H1 (cell line): ENCODE data around the gene LYPD1. TPM values are rescaled to one million over a fixed set of nuclear protein-coding genes. Genes with fewer than 3 reads are reported as not detected.

Experiments used
- CTCF ChIA-PET: fragments of 300-600 bp; sonication (Branson Sonifier 250); formaldehyde crosslinking; loops from one replicate; lab custom pipeline; 2021; ENCODE audit not compliant: partially characterized antibody; lab: Charles Lee
- POLR2A ChIA-PET: fragments of 300-600 bp; sonication (Branson Sonifier 250); formaldehyde crosslinking; loops from one replicate; lab custom pipeline; 2021; ENCODE audit warnings: inconsistent platforms; ENCODE audit not compliant: partially characterized antibody; lab: Charles Lee
- DNase-seq, 2 experiments: peaks; one replicate each; pipeline versions ENCODE4 v3.0.0 to v3.0.0-alpha.2; 2010 to 2022; ENCODE audit warnings: low spot score in 2 of 2, low read depth in 1 of 2, mixed read lengths in 1 of 2
- FAIRE-seq: peaks from 2 replicates; lab custom pipeline; 2011; peaks lifted over from hg19 to GRCh38; lab: Jason Lieb, UNC
- H2AFZ ChIP-seq: 2 replicates; pipeline ENCODE4 v1.8.1; 2012; ENCODE audit warnings: low read length, inconsistent platforms
- H2AK5ac ChIP-seq: 2 replicates; pipeline ENCODE4 v1.6.1; 2013; ENCODE audit warnings: low read depth, low read length
- H2BK120ac ChIP-seq: replicated peaks from 2 replicates; pipeline ENCODE3; 2013; ENCODE audit warnings: low read depth, low read length, inconsistent platforms
- H2BK12ac ChIP-seq: 2 replicates; pipeline ENCODE4 v1.6.1; 2013; ENCODE audit warnings: low read depth, low read length
- H2BK15ac ChIP-seq: 2 replicates; pipeline ENCODE4 v1.6.1; 2013; ENCODE audit warnings: low read length
- H2BK20ac ChIP-seq: 2 replicates; pipeline ENCODE4 v1.6.1; 2013; ENCODE audit warnings: low read length
- H2BK5ac ChIP-seq: 2 replicates; pipeline ENCODE4 v1.6.1; 2013; ENCODE audit warnings: low read depth, low read length
- H3K14ac ChIP-seq: 2 replicates; pipeline ENCODE4 v1.6.1; 2013; ENCODE audit warnings: inconsistent platforms; ENCODE audit not compliant: insufficient read length
- H3K18ac ChIP-seq: 2 replicates; pipeline ENCODE4 v1.6.1; 2013; ENCODE audit warnings: low read length; ENCODE audit errors: extremely low read depth
- H3K23ac ChIP-seq: 2 replicates; pipeline ENCODE4 v1.6.1; 2013; ENCODE audit warnings: inconsistent platforms; ENCODE audit not compliant: insufficient read length
- H3K23me2 ChIP-seq: 2 replicates; pipeline ENCODE4 v1.6.1; 2013; ENCODE audit warnings: low read depth, low read length
- H3K27ac ChIP-seq: 2 replicates; pipeline ENCODE4 v1.6.1; 2011; ENCODE audit warnings: low read depth, low read length, inconsistent platforms
- H3K27me3 ChIP-seq, 4 experiments: replicated peaks in 1 of 4; 1 replicate in 1 of 4; 2 replicates in 3 of 4; pipeline versions ENCODE4 v1.6.1 to v1.8.1; 2011 to 2013; ENCODE audit warnings: low read length in 3 of 4, mild to moderate bottlenecking in 3 of 4, inconsistent platforms in 2 of 4, mixed read lengths in 2 of 4, moderate library complexity in 1 of 4; ENCODE audit not compliant: control insufficient read depth in 3 of 4, insufficient read depth in 3 of 4; ENCODE audit errors: extremely low read depth in 1 of 4
- H3K36me3 ChIP-seq, 4 experiments: 2 replicates each; pipeline versions ENCODE4 v1.6.1 to v1.8.1; 2011 to 2013; ENCODE audit warnings: mild to moderate bottlenecking in 4 of 4, low read length in 3 of 4, moderate library complexity in 2 of 4, control low read depth in 1 of 4, inconsistent platforms in 1 of 4; ENCODE audit not compliant: insufficient read depth in 4 of 4, control insufficient read depth in 2 of 4
- H3K4ac ChIP-seq: replicated peaks from 2 replicates; pipeline ENCODE3; 2013; ENCODE audit warnings: low read length, low read depth, mixed read lengths, inconsistent platforms; ENCODE audit not compliant: insufficient read length
- H3K4me1 ChIP-seq, 4 experiments: replicated peaks in 1 of 4; 1 replicate in 1 of 4; 2 replicates in 3 of 4; pipeline versions ENCODE4 v1.6.1 to v1.8.1; 2011 to 2013; ENCODE audit warnings: low read length in 3 of 4, inconsistent platforms in 2 of 4, mixed read lengths in 1 of 4; ENCODE audit not compliant: insufficient read depth in 4 of 4, control insufficient read depth in 3 of 4
- H3K4me2 ChIP-seq, 2 experiments: 2 replicates each; pipeline versions ENCODE4 v1.6.1 to v1.8.1; 2011 to 2013; ENCODE audit warnings: low read depth in 2 of 2, low read length in 2 of 2, control low read depth in 1 of 2, inconsistent platforms in 1 of 2, mild to moderate bottlenecking in 1 of 2; ENCODE audit not compliant: insufficient read depth in 1 of 2
- H3K4me3 ChIP-seq, 4 experiments: fragments of 200-600, 300-600 bp in 1 of 4; sonication (generic), shearing (Covaris generic), sonication (Bioruptor Twin) in 1 of 4; 2 replicates each; pipeline versions ENCODE4 v1.5.1 to v1.8.1; 2011 to 2016; ENCODE audit warnings: low read length in 4 of 4, low read depth in 3 of 4, control low read depth in 2 of 4, inconsistent platforms in 2 of 4, mild to moderate bottlenecking in 2 of 4, mixed read lengths in 1 of 4, moderate library complexity in 1 of 4; ENCODE audit not compliant: insufficient read depth in 2 of 4; ENCODE audit errors: extremely low read depth in 1 of 4
- H3K56ac ChIP-seq: replicated peaks from 2 replicates; pipeline ENCODE3; 2013; ENCODE audit warnings: low read depth, mild to moderate bottlenecking, mixed read lengths, low read length, inconsistent platforms; ENCODE audit not compliant: insufficient read length
- H3K79me1 ChIP-seq: 2 replicates; pipeline ENCODE4 v1.6.1; 2013; ENCODE audit warnings: low read depth, low read length, control low read depth
- H3K79me2 ChIP-seq, 2 experiments: 2 replicates each; pipeline versions ENCODE4 v1.6.1 to v1.8.1; 2012 to 2013; ENCODE audit warnings: low read length in 2 of 2, mild to moderate bottlenecking in 2 of 2, inconsistent platforms in 1 of 2; ENCODE audit not compliant: insufficient read depth in 2 of 2, control insufficient read depth in 1 of 2
- H3K9ac ChIP-seq, 4 experiments: replicated peaks in 1 of 4; 1 replicate in 1 of 4; 2 replicates in 3 of 4; pipeline versions ENCODE4 v1.6.1 to v1.8.1; 2011 to 2013; ENCODE audit warnings: low read depth in 3 of 4, low read length in 3 of 4, control low read depth in 2 of 4, mild to moderate bottlenecking in 2 of 4, moderate library complexity in 2 of 4, inconsistent platforms in 1 of 4; ENCODE audit errors: extremely low read depth in 1 of 4
- H3K9me3 ChIP-seq, 2 experiments: 2 replicates each; pipeline versions ENCODE4 v1.6.1 to v1.8.1; 2012 to 2013; ENCODE audit warnings: mild to moderate bottlenecking in 2 of 2, moderate library complexity in 2 of 2, control low read depth in 1 of 2, inconsistent platforms in 1 of 2, low read depth in 1 of 2, low read length in 1 of 2, mixed read lengths in 1 of 2; ENCODE audit not compliant: insufficient read depth in 2 of 2
- H4K20me1 ChIP-seq, 2 experiments: replicated peaks in 1 of 2; 2 replicates each; pipeline versions ENCODE3 to v1.8.1; 2011 to 2013; ENCODE audit warnings: inconsistent platforms in 2 of 2, low read length in 2 of 2, mild to moderate bottlenecking in 1 of 2; ENCODE audit not compliant: insufficient read depth in 2 of 2, control insufficient read depth in 1 of 2
- H4K5ac ChIP-seq: 2 replicates; pipeline ENCODE4 v1.6.1; 2013; ENCODE audit warnings: low read length, low read depth, mixed read lengths, inconsistent platforms; ENCODE audit not compliant: insufficient read length
- H4K8ac ChIP-seq: 2 replicates; pipeline ENCODE4 v1.8.0; 2013; ENCODE audit warnings: mild to moderate bottlenecking, moderate library complexity, low read length, inconsistent platforms; ENCODE audit not compliant: insufficient read depth; ENCODE audit errors: extremely low read depth
- H4K91ac ChIP-seq: replicated peaks from 2 replicates; pipeline ENCODE3; 2013; ENCODE audit warnings: low read length, mixed read lengths, inconsistent platforms; ENCODE audit not compliant: insufficient read length
- KDM5A ChIP-seq: fragments of 200-600 bp; IDR thresholded peaks from 2 replicates; pipeline ENCODE4 v1.7.1; 2012; ENCODE audit warnings: mild to moderate bottlenecking, low read length, inconsistent platforms, mixed read lengths
- NANOG ChIP-seq: IDR thresholded peaks from 2 replicates; pipeline ENCODE4 v1.6.1; 2011; ENCODE audit warnings: low read length, low read depth, mild to moderate bottlenecking, inconsistent platforms; ENCODE audit not compliant: insufficient read depth, poor library complexity, severe bottlenecking
- NRF1 ChIP-seq: IDR thresholded peaks from 2 replicates; pipeline ENCODE4 v1.6.1; 2011; ENCODE audit warnings: mild to moderate bottlenecking, low read depth, low read length, improper control_type of control experiment
- POLR2A ChIP-seq, 2 experiments: IDR thresholded peaks; 1 replicate in 1 of 2; 2 replicates in 1 of 2; pipeline ENCODE4 v1.6.1; 2011; ENCODE audit warnings: low read depth in 2 of 2, low read length in 2 of 2, mild to moderate bottlenecking in 2 of 2; ENCODE audit errors: control extremely low read depth in 1 of 2
- SIX5 ChIP-seq: IDR thresholded peaks from 2 replicates; pipeline ENCODE4 v1.6.1; 2011; ENCODE audit warnings: mild to moderate bottlenecking, low read depth, low read length
- TAF1 ChIP-seq: IDR thresholded peaks from 2 replicates; pipeline ENCODE4 v1.6.1; 2011; ENCODE audit warnings: mild to moderate bottlenecking, low read depth, low read length
- WGBS, 2 experiments: shearing (Covaris generic) in 1 of 2; methylation state at CpG; one replicate each; pipeline versions ENCODE4 v1.1.6 to v1.1.7; 2013 to 2015; ENCODE audit warnings: low lambda C conversion rate in 2 of 2, mixed read lengths in 2 of 2, inconsistent platforms in 1 of 2, low coverage in 1 of 2, missing lambda C conversion rate in 1 of 2; ENCODE audit not compliant: insufficient replicate concordance in 2 of 2, insufficient coverage in 1 of 2, insufficient read length in 1 of 2; ENCODE audit errors: extremely low coverage in 1 of 2, missing lambda C conversion rate in 1 of 2; 5-methylcytosine and 5-hydroxymethylcytosine counted together
- polyA plus RNA-seq, 7 experiments: library from polyadenylated mRNA; depleted of rRNA in 3 of 7; stranded (reverse) in 5 of 7; unstranded in 2 of 7; fragments of >200 nt in 5 of 7; fragments of 200-250 nt in 2 of 7; gene quantifications; 1 replicate in 5 of 7; 2 replicates in 1 of 7; 4 replicates in 1 of 7; pipeline versions ENCODE4 v1.2.1 to v1.2.3, GENCODE V29; 2011 to 2013; ENCODE audit warnings: missing spikeins in 2 of 7, mixed read lengths in 2 of 7
- total RNA-seq: library from RNA; stranded (reverse); fragmentation: NEBNext Ultra II Directional; extraction: Animal tissue kit (Norgen Biotek cat#: 25700); gene quantifications from 2 replicates; pipeline ENCODE4 v1.2.1, GENCODE V29; 2021

The LYPD1 gene
- total and polyA plus RNA-seq, 2 of the 8 experiments (the other 6 are each of a cell fraction or from before 2014, with no cell fraction given), result 1.9 to 2.7 TPM

- H3K18ac ChIP-seq, result no peak overlapping the region
- H4K91ac ChIP-seq, result no peak overlapping the region
- no peaks in the 10 kb centered on the region for H4K20me1 ChIP-seq
- no peak overlapping the region for H3K4me3 ChIP-seq
- H2BK15ac ChIP-seq, result no peak overlapping the region
- no peak overlapping the region for H2BK12ac ChIP-seq
- H2BK5ac ChIP-seq, result no peak overlapping the region
- peaks cover 0 to 6% (median 3%) of the 10 kb centered on the region in 4 experiments; a peak in 4 of 7 replicates for H3K4me1 ChIP-seq
- no peak overlapping the region for H4K5ac ChIP-seq
- H3K23me2 ChIP-seq, result no peaks in the 10 kb centered on the region
- no peaks in the 10 kb centered on the region for H3K79me1 ChIP-seq
- no peaks in the 10 kb centered on the region for H3K9me3 ChIP-seq
- H3K27me3 ChIP-seq, result no peaks in the 10 kb centered on the region
- no peak overlapping the region for H3K23ac ChIP-seq
- no peak overlapping the region for H3K56ac ChIP-seq
- H3K4me2 ChIP-seq, result no peak overlapping the region
- no peak overlapping the region for H3K14ac ChIP-seq
- H3K36me3 ChIP-seq, result no peaks in the 10 kb centered on the region
- WGBS, 2 experiments, result 94% methylated on average over 4 of the region's 4 CpGs; no CpG with 5 or more reads in 1 of the 2 experiments
- no peak for FAIRE-seq
- DNase-seq, result no peak
- no peak overlapping the region for H3K4ac ChIP-seq
- H2BK20ac ChIP-seq, result no peak overlapping the region
- H3K27ac ChIP-seq, result no peak overlapping the region
- POLR2A ChIA-PET, result no interaction called here
- no peak overlapping the region for H2AK5ac ChIP-seq
- H3K9ac ChIP-seq, result no peak overlapping the region
- CTCF ChIA-PET, result interaction anchor here (1.4 kb wide), 1 partner anchor 61 kb away, joined by 3 read pairs; no protein-coding TSS in a partner anchor
- no peaks in the 10 kb centered on the region for H3K79me2 ChIP-seq
- no peak for TF ChIP-seq NRF1
- TF ChIP-seq POLR2A (IDR thresholded peaks at IDR 0.05; ENCODE audit: control extremely low read depth in 1 of 2, low read depth in 2 of 2, low read length in 2 of 2), result no peak
- TF ChIP-seq KDM5A, result no peak
- TF ChIP-seq TAF1, result no peak
- no peak for TF ChIP-seq SIX5
- TF ChIP-seq NANOG, result no peak
- H2BK120ac ChIP-seq, result no peak overlapping the region
- no peak overlapping the region for H4K8ac ChIP-seq
- no peak overlapping the region for H2AFZ ChIP-seq
Observed at GRCh38 chr2:132607426-132608090, 62.4 kb downstream of the LYPD1 start.
